ENCODE results near the gene ARG1.

The ARG1 gene

DNA sequence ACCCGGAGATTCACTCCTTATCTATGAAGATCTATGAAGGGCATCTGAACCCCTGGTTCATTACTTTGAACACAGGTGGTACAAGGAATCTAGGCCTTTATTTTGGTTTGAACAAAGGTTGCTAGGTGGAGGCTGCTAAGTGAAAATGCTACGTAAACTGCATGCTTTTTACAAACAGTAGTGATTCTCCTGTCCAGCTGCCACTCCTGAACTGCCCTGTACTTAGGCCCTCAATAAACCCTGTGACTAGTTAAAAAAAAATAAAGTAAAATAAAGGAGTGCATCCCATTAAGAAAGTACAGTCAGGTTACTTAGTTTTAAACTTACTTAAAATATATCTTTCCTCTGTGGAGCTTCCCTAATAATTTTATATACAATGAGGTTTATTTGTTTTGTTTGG is 27.7 kb upstream of the ARG1 start:
- POLR2A ChIA-PET: no interaction called here
- no peak for DNase-seq (ENCODE audit: extremely low spot score)
- TF ChIP-seq CTCF (IDR thresholded peaks at IDR 0.05; ENCODE audit: control extremely low read depth, extremely low read depth, low read depth, missing control alignments): no peak
- CTCF ChIA-PET: interaction anchor here (0.6 to 3.1 kb wide), 3 partner anchors 12 to 195 kb away, joined by 3 to 13 read pairs (median 4); no protein-coding TSS in a partner anchor

GRCh38 chr6:131547488-131547887 is 25.5 kb upstream of the ARG1 start:
- no peak for TF ChIP-seq CTCF (IDR thresholded peaks at IDR 0.05; ENCODE audit: control extremely low read depth, extremely low read depth, low read depth, missing control alignments)
- no peak for DNase-seq (ENCODE audit: extremely low spot score)
- ChIA-PET POLR2A (no interaction called here), CTCF (interaction anchor here (3.1 kb wide), 1 partner anchor 14 kb away, joined by 13 read pairs; no protein-coding TSS in a partner anchor)

GRCh38 chr6:131548441-131548840 is 24.6 kb upstream of the ARG1 start:
- no peak for DNase-seq (ENCODE audit: extremely low spot score)
- TF ChIP-seq CTCF (IDR thresholded peaks at IDR 0.05; ENCODE audit: control extremely low read depth, extremely low read depth, low read depth, missing control alignments): no peak
- ChIA-PET CTCF (interaction anchor here (1.5 to 3.1 kb wide), 2 partner anchors 8 to 15 kb away, joined by 3 to 13 read pairs; no protein-coding TSS in a partner anchor), POLR2A (no interaction called here)

DNA sequence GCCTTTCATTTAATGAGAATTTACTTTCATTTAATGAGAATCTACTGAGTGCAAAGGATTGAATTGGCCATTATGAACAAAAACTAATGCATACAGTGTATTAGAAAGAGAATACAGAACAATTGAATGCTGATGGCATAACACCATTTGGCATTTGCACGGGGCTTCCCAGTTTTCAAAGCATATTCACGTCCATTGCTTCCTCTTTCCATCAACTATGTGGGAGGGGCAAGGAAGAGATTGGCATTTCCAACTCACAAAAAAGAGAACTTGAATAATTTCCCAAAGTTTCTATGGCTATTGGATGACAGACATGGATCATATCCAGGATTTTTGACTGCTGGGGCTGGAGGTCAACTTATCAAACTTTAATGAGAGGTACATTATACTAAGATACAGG is 23.2 kb upstream of the ARG1 start:
- no peak for TF ChIP-seq CTCF (IDR thresholded peaks at IDR 0.05; ENCODE audit: control extremely low read depth, extremely low read depth, low read depth, missing control alignments)
- CTCF ChIA-PET: interaction anchor here (1.0 kb wide), 1 partner anchor 350 kb away, joined by 3 read pairs; no protein-coding TSS in a partner anchor
- no peak for DNase-seq (ENCODE audit: extremely low spot score)
- POLR2A ChIA-PET: no interaction called here

DNA sequence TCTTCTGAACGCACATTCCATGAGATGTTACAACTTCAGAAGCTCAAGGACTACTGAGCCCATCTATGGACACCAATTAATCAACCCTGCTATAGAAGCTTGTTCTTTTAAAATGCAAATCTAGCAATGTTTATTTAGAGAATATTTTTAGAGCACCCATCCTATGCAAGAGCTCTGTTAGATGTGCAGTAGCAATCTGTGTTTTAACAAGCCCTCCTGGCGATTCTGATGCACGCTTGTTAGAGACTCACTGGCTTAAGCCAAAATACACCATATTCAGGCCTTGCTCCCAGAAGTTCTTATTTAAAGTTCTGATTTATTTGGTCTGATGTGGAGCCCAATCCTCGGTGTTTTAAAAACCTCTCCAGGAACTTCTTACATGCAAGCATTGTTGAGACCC is 21.1 kb upstream of the ARG1 start:
- DNase-seq (ENCODE audit: extremely low spot score): no peak
- no peak for TF ChIP-seq CTCF (IDR thresholded peaks at IDR 0.05; ENCODE audit: control extremely low read depth, extremely low read depth, low read depth, missing control alignments)
- POLR2A ChIA-PET: no interaction called here
- CTCF ChIA-PET: interaction anchor here (0.8 to 1.2 kb wide), 4 partner anchors 16 to 353 kb away, joined by 3 to 4 read pairs (median 3); no protein-coding TSS in a partner anchor

DNA sequence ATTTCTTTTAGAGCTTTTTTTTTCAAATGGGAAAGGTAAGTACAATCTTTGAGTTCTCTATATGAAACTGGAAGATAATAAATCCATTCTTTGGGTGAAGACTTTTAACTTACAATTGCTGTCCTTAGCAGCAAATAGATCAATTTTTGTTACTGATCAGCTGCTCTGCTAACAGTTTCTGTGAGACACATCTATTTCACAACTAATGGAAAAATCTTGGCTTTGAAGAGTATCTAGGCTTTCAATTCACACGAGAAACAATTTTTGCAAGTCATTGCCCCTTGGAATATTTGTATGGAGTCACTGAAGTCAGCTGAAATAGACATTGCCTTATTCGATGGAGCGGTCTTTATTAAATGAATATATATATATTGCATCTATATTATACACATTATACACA is 20.5 kb upstream of the ARG1 start:
- no peak for TF ChIP-seq CTCF (IDR thresholded peaks at IDR 0.05; ENCODE audit: control extremely low read depth, extremely low read depth, low read depth, missing control alignments)
- CTCF ChIA-PET: interaction anchor here (1.0 to 1.2 kb wide), 4 partner anchors 11 to 354 kb away, joined by 3 to 4 read pairs (median 3); no protein-coding TSS in a partner anchor
- POLR2A ChIA-PET: no interaction called here

More for the DNA sequence above, 20.5 kb upstream of the ARG1 start:
- no peak for DNase-seq (ENCODE audit: extremely low spot score)
